Effector memory CD4-positive, alpha-beta T cell (primary cell): ENCODE results near the gene C6orf62.
"Not testable (repeated sequence)": the region's sequence is repeated elsewhere in the genome, so short reads cannot be mapped to it uniquely, and the experiment has no call there.

ENCODE experiments used
- DNase-seq, 3 donors: peaks; one replicate each; pipeline ENCODE4 v3.0.0-alpha.2; 2020
- H3K27ac ChIP-seq: 2 replicates; pipeline ENCODE4 v1.7.0; 2013; ENCODE audit warnings: mild to moderate bottlenecking, low read length, moderate library complexity; ENCODE audit not compliant: insufficient read depth, poor library complexity, severe bottlenecking
- H3K27me3 ChIP-seq: replicated peaks from 2 replicates; pipeline ENCODE4 v1.7.0; 2013; ENCODE audit warnings: mild to moderate bottlenecking, low read length; ENCODE audit not compliant: insufficient read depth, control insufficient read depth, poor library complexity, severe bottlenecking
- H3K36me3 ChIP-seq: 2 replicates; pipeline ENCODE4 v1.7.0; 2013; ENCODE audit warnings: mild to moderate bottlenecking, low read length, moderate library complexity; ENCODE audit not compliant: control insufficient read depth, insufficient read depth
- H3K4me1 ChIP-seq: 2 replicates; pipeline ENCODE4 v1.7.0; 2013; ENCODE audit warnings: low read length, mild to moderate bottlenecking; ENCODE audit not compliant: control insufficient read depth, insufficient read depth, poor library complexity, severe bottlenecking
- H3K4me3 ChIP-seq: 2 replicates; pipeline ENCODE4 v1.7.0; 2013; ENCODE audit warnings: low read length, low read depth, mild to moderate bottlenecking; ENCODE audit not compliant: insufficient read depth, poor library complexity, severe bottlenecking
- H3K9me3 ChIP-seq: 2 replicates; pipeline ENCODE4 v1.7.0; 2013; ENCODE audit warnings: mild to moderate bottlenecking, low read length, moderate library complexity; ENCODE audit not compliant: control insufficient read depth

C6orf62 gene

GRCh38 chr6:24686946-24687345, 32.0 kb downstream of the C6orf62 start:
- Histone ChIP-seq H3K36me3 (no peaks in the 10 kb centered on the region), H3K4me3 (no peak overlapping the region), H3K4me1 (no peaks in the 10 kb centered on the region), H3K9me3 (no peaks in the 10 kb centered on the region), H3K27me3 (no peaks in the 10 kb centered on the region), H3K27ac (no peak overlapping the region)
- no peak for DNase-seq

- no peaks in the 10 kb centered on the region for H3K4me1 ChIP-seq
- H3K27me3 ChIP-seq = no peaks in the 10 kb centered on the region
- H3K27ac ChIP-seq = no peak overlapping the region
- H3K9me3 ChIP-seq = no peaks in the 10 kb centered on the region
- no peak overlapping the region for H3K4me3 ChIP-seq
- no peak for DNase-seq
- no peaks in the 10 kb centered on the region for H3K36me3 ChIP-seq
Measured at GRCh38 chr6:24686408-24686807, 32.5 kb downstream of the C6orf62 start.

- Histone ChIP-seq H3K27ac (no peak overlapping the region), H3K36me3 (no peaks in the 10 kb centered on the region), H3K9me3 (no peaks in the 10 kb centered on the region), H3K4me3 (no peak overlapping the region), H3K4me1 (no peaks in the 10 kb centered on the region), H3K27me3 (no peaks in the 10 kb centered on the region)
- no peak for DNase-seq
Measured at GRCh38 chr6:24683297-24684296, 35.4 kb downstream of the C6orf62 start.

- H3K4me3 ChIP-seq = no peak overlapping the region
- no peaks in the 10 kb centered on the region for H3K27me3 ChIP-seq
- no peaks in the 10 kb centered on the region for H3K9me3 ChIP-seq
- H3K27ac ChIP-seq = no peak overlapping the region
- H3K36me3 ChIP-seq = no peaks in the 10 kb centered on the region
- H3K4me1 ChIP-seq = no peaks in the 10 kb centered on the region
- DNase-seq = no peak
Measured at GRCh38 chr6:24680582-24680981, 38.4 kb downstream of the C6orf62 start.

- H3K4me3 ChIP-seq, H3K4me1 ChIP-seq, H3K9me3 ChIP-seq, H3K27me3 ChIP-seq, H3K27ac ChIP-seq, H3K36me3 ChIP-seq, DNase-seq: not testable (repeated sequence)
Measured at GRCh38 chr6:24678792-24679352, 40.1 kb downstream of the C6orf62 start.

GRCh38 chr6:24673625-24674024, 45.3 kb downstream of the C6orf62 start:
- Histone ChIP-seq H3K9me3 (no peaks in the 10 kb centered on the region), H3K36me3 (no peaks in the 10 kb centered on the region), H3K4me3 (no peak overlapping the region), H3K4me1 (no peaks in the 10 kb centered on the region), H3K27me3 (no peaks in the 10 kb centered on the region), H3K27ac (no peak overlapping the region)
- no peak for DNase-seq

GRCh38 chr6:24672620-24673182, 46.3 kb downstream of the C6orf62 start:
- Histone ChIP-seq H3K4me3 (no peak overlapping the region), H3K36me3 (no peaks in the 10 kb centered on the region), H3K4me1 (peaks cover 7% of the 10 kb centered on the region), H3K9me3 (no peaks in the 10 kb centered on the region), H3K27me3 (no peaks in the 10 kb centered on the region), H3K27ac (no peak overlapping the region)
- DNase-seq = no peak

GRCh38 chr6:24671077-24671476, 47.9 kb downstream of the C6orf62 start:
- not testable (repeated sequence) for DNase-seq, H3K9me3 ChIP-seq, H3K36me3 ChIP-seq, H3K4me3 ChIP-seq, H3K27ac ChIP-seq, H3K27me3 ChIP-seq
- peaks cover 10% of the 10 kb centered on the region for H3K4me1 ChIP-seq

- H3K4me3 ChIP-seq, H3K27me3 ChIP-seq, H3K36me3 ChIP-seq, DNase-seq, H3K9me3 ChIP-seq, H3K27ac ChIP-seq: not testable (repeated sequence)
- H3K4me1 ChIP-seq = peaks cover 10% of the 10 kb centered on the region
Measured at GRCh38 chr6:24670492-24670891, 48.5 kb downstream of the C6orf62 start.

- Histone ChIP-seq H3K9me3 (no peaks in the 10 kb centered on the region), H3K4me3 (no peak overlapping the region)
Measured at GRCh38 chr6:24668997-24669361, 50.0 kb downstream of the C6orf62 start.

More at GRCh38 chr6:24668997-24669361, 50.0 kb downstream of the C6orf62 start:
- Histone ChIP-seq H3K27ac (no peak overlapping the region), H3K4me1 (peaks cover 10% of the 10 kb centered on the region), H3K27me3 (no peaks in the 10 kb centered on the region), H3K36me3 (no peaks in the 10 kb centered on the region)
- no peak for DNase-seq
